SH-SY5Y (cell line): ENCODE measurements around the gene FGFR1OP2.

Source experiments
- GATA2 ChIP-seq: IDR thresholded peaks from 2 replicates; pipeline ENCODE4 v1.6.1; 2011; ENCODE audit warnings: mild to moderate bottlenecking, low read depth, low read length
- GATA3 ChIP-seq: IDR thresholded peaks from 2 replicates; pipeline ENCODE4 v1.6.1; 2011; ENCODE audit warnings: low read depth, mild to moderate bottlenecking, low read length, moderate library complexity

DNA sequence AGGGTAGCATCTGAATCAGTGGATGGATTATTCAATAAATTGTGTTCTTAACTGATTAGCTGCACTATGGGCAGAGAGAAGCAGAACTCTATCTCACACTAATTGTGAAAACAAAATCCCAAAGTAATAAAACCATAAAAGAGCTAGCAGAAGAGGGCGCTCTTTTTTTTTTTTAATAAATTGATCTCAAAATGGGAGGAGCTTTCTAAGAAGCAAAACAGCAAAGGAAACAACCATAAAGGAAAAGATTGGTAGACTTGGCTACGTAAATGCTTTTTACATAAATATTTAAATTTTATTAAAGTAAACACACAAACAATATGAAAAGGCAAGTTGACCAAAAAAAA is 77.4 kb downstream of the FGFR1OP2 start:
- TF ChIP-seq GATA2 (no peak), GATA3 (no peak)
